Hepatocyte (in vitro differentiated cells): ENCODE results near the gene RCHY1.

Experiments
- CTCF ChIP-seq: fragments of 200-600 bp; sonication (generic); IDR thresholded peaks from 2 replicates; pipeline ENCODE4 v1.5.1; 2016; ENCODE audit warnings: antibody characterized with exemption, mild to moderate bottlenecking; ENCODE audit not compliant: poor library complexity
- EZH2phosphoT487 ChIP-seq: fragments of 200-600 bp; sonication (generic); IDR thresholded peaks from one replicate; pipeline ENCODE4 v1.6.1; 2018; ENCODE audit warnings: antibody characterized with exemption, mild to moderate bottlenecking, low read depth, moderate library complexity; ENCODE audit not compliant: unreplicated experiment, severe bottlenecking

DNA sequence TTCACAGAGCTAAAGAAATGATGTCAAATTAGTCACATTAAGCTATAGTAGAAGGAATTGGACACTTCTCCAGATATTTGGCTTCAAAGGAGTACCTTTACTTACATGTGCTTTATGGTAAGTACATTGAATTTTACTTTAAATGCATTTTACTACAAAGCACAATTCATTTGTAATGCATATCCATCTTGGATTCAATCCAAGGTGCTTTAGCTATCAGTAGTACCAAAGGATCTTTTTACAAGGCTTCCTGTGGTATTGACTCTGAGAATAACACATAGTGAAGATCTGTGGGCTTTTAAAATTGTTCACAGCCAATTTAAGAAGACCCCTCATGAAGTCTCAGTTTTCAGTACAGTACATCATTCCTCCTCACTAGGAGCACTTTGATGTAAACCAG, 13.3 kb upstream of the RCHY1 start:
- no peak for TF ChIP-seq CTCF
- TF ChIP-seq EZH2phosphoT487 = no peak
